Vagina (tissue), 2 donors: ENCODE measurements around the gene DNAJA2. TPM values are rescaled to one million over a fixed set of nuclear protein-coding genes. Genes with fewer than 3 reads are reported as not detected.
"Not testable (repeated sequence)": the region's sequence is repeated elsewhere in the genome, so short reads cannot be mapped to it uniquely, and the experiment has no call there.

Source experiments
- DNase-seq, 2 donors: peaks; one replicate each; pipeline ENCODE4 v3.0.0-alpha.2; 2017; ENCODE audit errors: extremely low spot score in 2 of 2
- H3K27ac ChIP-seq: fragments of 200-600 bp; sonication (generic); one replicate; pipeline ENCODE4 v1.5.1; 2019
- H3K27me3 ChIP-seq: fragments of 200-600 bp; sonication (generic); one replicate; pipeline ENCODE4 v1.5.1; 2019
- H3K36me3 ChIP-seq, 2 donors: fragments of 200-600 bp; sonication (generic); one replicate each; pipeline ENCODE4 v1.5.1; 2017 to 2019
- H3K4me1 ChIP-seq: fragments of 200-600 bp; sonication (generic); one replicate; pipeline ENCODE4 v1.5.1; 2019
- H3K4me3 ChIP-seq, 2 donors: fragments of 200-600 bp; sonication (generic); 1 replicate in 1 of 2; 2 replicates in 1 of 2; pipeline ENCODE4 v1.5.1; 2016 to 2019
- H3K9me3 ChIP-seq: fragments of 200-600 bp; sonication (generic); one replicate; pipeline ENCODE4 v1.5.1; 2019
- CTCF ChIP-seq, 3 experiments: fragments of 450-650 bp in 2 of 3; fragments of 200-600 bp in 1 of 3; sonication (generic) in 1 of 3; IDR thresholded peaks; one replicate each; pipeline ENCODE4 v1.5.1; 2017 to 2019; ENCODE audit warnings: antibody characterized with exemption in 3 of 3, mild to moderate bottlenecking in 2 of 3, moderate library complexity in 2 of 3
- POLR2A ChIP-seq, 2 donors: fragments of 450-650 bp; IDR thresholded peaks; one replicate each; pipeline ENCODE4 v1.6.1; 2017; ENCODE audit warnings: antibody characterized with exemption in 2 of 2, mild to moderate bottlenecking in 2 of 2, moderate library complexity in 2 of 2
- POLR2AphosphoS5 ChIP-seq, 2 donors: sonication (generic); formaldehyde crosslinking; IDR thresholded peaks; one replicate each; pipeline ENCODE4 v1.9.0; 2017; ENCODE audit warnings: antibody characterized with exemption in 2 of 2, mild to moderate bottlenecking in 2 of 2, low read depth in 1 of 2; ENCODE audit not compliant: insufficient read depth in 1 of 2
- intact Hi-C: fragments of 100-400 bp; cut with DNase I; formaldehyde crosslinking; loops from one replicate; pipeline ENCODE4 v1.15.1; 2023
- total RNA-seq: library from RNA; depleted of rRNA; stranded (reverse); fragments of >200 nt; gene quantifications from one replicate; pipeline ENCODE4 v1.2.3, GENCODE V29; 2016

Gene DNAJA2
- total RNA-seq, 1 donor from 2014 or later, result 38.3 TPM

DNA sequence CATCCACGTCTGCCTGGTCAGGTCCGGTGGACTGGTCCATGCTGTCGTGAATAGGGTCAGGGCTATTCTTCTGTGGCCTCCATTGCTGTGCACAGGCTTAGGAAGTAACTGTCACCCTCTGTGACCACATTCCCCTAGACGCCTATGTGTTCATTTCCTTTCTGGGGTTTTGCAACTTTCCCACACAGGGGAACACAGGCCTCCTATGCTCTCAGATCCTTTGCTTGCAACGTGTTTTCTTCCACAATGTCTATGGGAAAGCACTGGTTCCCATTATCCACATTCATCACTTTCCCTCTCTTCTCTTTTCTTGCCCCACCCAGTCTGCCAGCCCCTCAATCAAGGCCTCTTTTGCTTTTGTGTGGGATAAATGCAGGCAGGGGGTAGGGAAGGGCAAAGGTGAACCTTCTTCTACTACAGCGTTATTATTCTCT lies 43.2 kb upstream of the DNAJA2 start:
- no peaks in the 10 kb centered on the region for H3K27me3 ChIP-seq
- DNase-seq, result no peak
- no peak overlapping the region for H3K27ac ChIP-seq
- H3K4me3 ChIP-seq, result no peak overlapping the region
- no peaks in the 10 kb centered on the region for H3K36me3 ChIP-seq
- H3K9me3 ChIP-seq, result no peaks in the 10 kb centered on the region
- intact Hi-C loops, result no loop called here
- TF ChIP-seq CTCF (IDR thresholded peaks at IDR 0.05) (no peak), POLR2AphosphoS5 (IDR thresholded peaks at IDR 0.05; ENCODE audit: insufficient read depth in 1 of 2, low read depth in 1 of 2) (no peak), POLR2A (IDR thresholded peaks at IDR 0.05) (no peak)
- H3K4me1 ChIP-seq, result no peaks in the 10 kb centered on the region

- H3K27ac ChIP-seq, result no peak overlapping the region
- H3K4me1 ChIP-seq, result no peaks in the 10 kb centered on the region
- TF ChIP-seq CTCF (IDR thresholded peaks at IDR 0.05), result no peak
- TF ChIP-seq POLR2A (IDR thresholded peaks at IDR 0.05), result no peak
- TF ChIP-seq POLR2AphosphoS5 (IDR thresholded peaks at IDR 0.05; ENCODE audit: insufficient read depth in 1 of 2, low read depth in 1 of 2), result no peak
- no peaks in the 10 kb centered on the region for H3K36me3 ChIP-seq
- H3K9me3 ChIP-seq, result no peaks in the 10 kb centered on the region
- H3K27me3 ChIP-seq, result no peaks in the 10 kb centered on the region
- intact Hi-C loops, result no loop called here
- no peak overlapping the region for H3K4me3 ChIP-seq
- DNase-seq, result no peak
Observed at GRCh38 chr16:47013910-47014309, 40.4 kb upstream of the DNAJA2 start.

DNA sequence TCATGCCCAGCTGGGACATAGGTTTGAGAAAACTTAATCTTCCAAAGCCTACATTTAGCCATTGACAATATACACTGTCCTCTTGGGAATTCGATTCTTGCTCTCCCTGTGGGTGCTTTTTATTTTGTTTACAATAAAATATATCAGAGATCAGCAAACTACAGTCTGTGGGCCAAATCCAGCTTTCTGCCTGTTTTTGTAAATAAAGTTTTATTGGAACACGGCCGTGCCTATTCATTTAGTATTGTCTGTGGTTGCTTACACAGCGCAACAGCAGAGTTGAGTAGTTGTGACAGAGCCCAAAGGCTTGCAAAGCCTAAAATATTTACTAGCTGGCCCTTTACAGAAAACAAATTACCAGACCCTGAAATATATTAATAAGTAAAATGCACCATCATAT lies 39.7 kb upstream of the DNAJA2 start:
- Histone ChIP-seq H3K27me3 (no peaks in the 10 kb centered on the region), H3K27ac (no peak overlapping the region), H3K36me3 (no peaks in the 10 kb centered on the region), H3K9me3 (no peaks in the 10 kb centered on the region), H3K4me3 (no peak overlapping the region), H3K4me1 (no peaks in the 10 kb centered on the region)
- intact Hi-C loops, result no loop called here
- no peak for DNase-seq
- TF ChIP-seq POLR2A (IDR thresholded peaks at IDR 0.05), result no peak

DNA sequence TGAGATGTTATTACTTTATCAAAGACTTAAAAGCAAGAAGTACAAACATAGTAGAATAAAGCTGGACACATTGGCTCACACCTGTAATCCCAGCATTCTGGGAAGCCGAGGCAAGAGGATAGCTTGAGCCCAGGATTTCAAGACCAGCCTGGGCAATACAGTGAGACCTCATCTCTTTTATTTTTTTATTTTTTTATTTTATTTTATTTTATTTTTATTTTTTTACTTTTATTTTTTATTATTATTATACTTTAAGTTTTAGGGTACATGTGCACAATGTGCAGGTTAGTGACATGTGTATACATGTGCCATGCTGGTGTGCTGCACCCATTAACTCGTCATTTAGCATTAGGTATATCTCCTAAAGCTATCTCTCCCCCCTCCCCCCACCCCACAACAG lies 37.3 kb upstream of the DNAJA2 start:
- DNase-seq, H3K9me3 ChIP-seq, H3K27ac ChIP-seq, H3K4me1 ChIP-seq, H3K36me3 ChIP-seq, H3K27me3 ChIP-seq, intact Hi-C loops, H3K4me3 ChIP-seq: not testable (repeated sequence)

DNA sequence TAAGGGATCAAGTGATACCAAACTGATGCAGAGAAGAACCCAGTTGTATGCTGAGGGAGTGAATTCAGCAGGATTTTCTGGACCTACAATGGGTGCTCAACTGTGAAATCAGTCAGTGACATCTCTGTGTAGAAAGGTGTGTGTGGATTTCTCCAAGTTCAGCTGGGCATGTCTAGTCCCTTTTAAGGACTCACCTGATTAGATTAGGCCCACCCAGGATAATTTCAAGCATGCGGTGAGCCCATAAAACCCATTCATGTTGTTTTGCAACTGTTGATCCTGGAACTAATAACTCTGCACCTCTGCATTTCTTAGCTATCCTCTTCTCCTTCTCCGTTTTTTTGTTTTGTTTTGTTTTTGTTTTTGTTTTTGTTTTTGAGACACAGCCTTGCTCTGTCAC lies 35.1 kb upstream of the DNAJA2 start:
- Histone ChIP-seq H3K36me3 (no peaks in the 10 kb centered on the region), H3K27me3 (no peaks in the 10 kb centered on the region), H3K4me1 (no peaks in the 10 kb centered on the region), H3K9me3 (no peaks in the 10 kb centered on the region), H3K27ac (no peak overlapping the region), H3K4me3 (no peak overlapping the region)
- intact Hi-C loops, result no loop called here
- no peak for DNase-seq
- TF ChIP-seq POLR2AphosphoS5 (IDR thresholded peaks at IDR 0.05; ENCODE audit: insufficient read depth in 1 of 2, low read depth in 1 of 2) (no peak), POLR2A (IDR thresholded peaks at IDR 0.05) (no peak), CTCF (IDR thresholded peaks at IDR 0.05) (no peak)

GRCh38 chr16:47008174-47008573 lies 34.7 kb upstream of the DNAJA2 start:
- Histone ChIP-seq H3K9me3 (no peaks in the 10 kb centered on the region), H3K4me3 (no peak overlapping the region), H3K36me3 (no peaks in the 10 kb centered on the region), H3K27me3 (no peaks in the 10 kb centered on the region), H3K4me1 (no peaks in the 10 kb centered on the region), H3K27ac (no peak overlapping the region)
- intact Hi-C loops, result no loop called here
- no peak for DNase-seq
- TF ChIP-seq POLR2AphosphoS5 (IDR thresholded peaks at IDR 0.05; ENCODE audit: insufficient read depth in 1 of 2, low read depth in 1 of 2), result no peak
- TF ChIP-seq POLR2A (IDR thresholded peaks at IDR 0.05), result no peak
- no peak for TF ChIP-seq CTCF (IDR thresholded peaks at IDR 0.05)
